ENCODE results near the gene EBLN1.

Gene EBLN1

GRCh38 chr10:22159979-22160378, 57.8 kb downstream of the EBLN1 start:
- TF ChIP-seq TAF1 (IDR thresholded peaks at IDR 0.05; ENCODE audit: low read depth) (no peak), YY1 (IDR thresholded peaks at IDR 0.05; ENCODE audit: low read depth) (no peak), TEAD4 (IDR thresholded peaks at IDR 0.05) (no peak), REST (IDR thresholded peaks at IDR 0.05; ENCODE audit: low read depth) (no peak), CEBPB (IDR thresholded peaks at IDR 0.05) (no peak), USF1 (IDR thresholded peaks at IDR 0.05) (no peak), NFIC (IDR thresholded peaks at IDR 0.05) (no peak)

- TF ChIP-seq EGR1 (IDR thresholded peaks at IDR 0.05) (no peak), REST (IDR thresholded peaks at IDR 0.05; ENCODE audit: low read depth) (no peak), FOXM1 (IDR thresholded peaks at IDR 0.05; ENCODE audit: borderline replicate concordance, low read depth) (no peak), MAX (IDR thresholded peaks at IDR 0.05) (no peak), TAF1 (IDR thresholded peaks at IDR 0.05; ENCODE audit: low read depth) (no peak), USF1 (IDR thresholded peaks at IDR 0.05) (no peak), YY1 (IDR thresholded peaks at IDR 0.05; ENCODE audit: low read depth) (no peak)
Observed at GRCh38 chr10:22159180-22159579, 58.6 kb downstream of the EBLN1 start.
